ENCODE results near the gene DBET.
"Not testable (repeated sequence)": the region's sequence is repeated elsewhere in the genome, so short reads cannot be mapped to it uniquely, and the experiment has no call there.

The DBET gene

DNA sequence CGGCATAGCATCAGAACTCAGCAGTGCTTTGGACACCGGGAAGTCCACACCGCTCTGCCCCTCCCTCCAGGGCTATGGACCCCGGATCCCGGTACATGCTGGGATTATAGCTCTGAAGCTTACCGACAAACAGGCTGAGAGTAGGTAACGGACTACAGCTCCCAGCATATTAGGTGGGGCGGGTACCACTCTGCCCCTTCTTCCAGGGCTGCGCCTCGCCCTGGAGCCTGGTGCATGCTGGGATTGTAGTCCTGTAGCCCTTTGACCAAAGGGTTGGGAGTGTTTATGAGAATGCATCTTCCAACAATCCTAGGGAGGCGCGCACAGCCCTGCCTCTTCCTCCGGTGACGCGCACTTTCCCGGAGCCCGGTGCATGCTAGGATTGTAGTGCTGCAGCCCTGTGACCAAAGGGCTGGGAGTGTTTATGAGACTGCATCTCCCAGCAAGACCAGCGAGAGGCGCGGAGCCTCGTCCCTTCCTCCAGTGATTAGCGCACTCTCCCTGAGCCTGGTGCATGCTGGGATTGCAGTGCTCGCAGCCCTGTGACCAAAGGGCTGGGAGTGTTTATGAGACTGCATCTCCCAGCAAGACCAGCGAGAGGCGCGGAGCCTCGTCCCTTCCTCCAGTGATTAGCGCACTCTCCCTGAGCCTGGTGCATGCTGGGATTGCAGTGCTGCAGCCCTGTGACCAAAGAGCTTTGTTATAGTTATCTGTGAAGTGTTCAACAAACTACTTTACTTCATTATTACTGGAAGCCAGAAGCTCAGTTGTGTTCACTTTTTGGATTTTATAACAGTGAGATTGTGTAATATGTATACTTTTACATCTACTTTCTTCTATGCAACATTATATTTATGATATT is 14.7 kb upstream of the DBET start:
- not testable (repeated sequence) for DNase-seq (ENCODE audit: low spot score)

DNA sequence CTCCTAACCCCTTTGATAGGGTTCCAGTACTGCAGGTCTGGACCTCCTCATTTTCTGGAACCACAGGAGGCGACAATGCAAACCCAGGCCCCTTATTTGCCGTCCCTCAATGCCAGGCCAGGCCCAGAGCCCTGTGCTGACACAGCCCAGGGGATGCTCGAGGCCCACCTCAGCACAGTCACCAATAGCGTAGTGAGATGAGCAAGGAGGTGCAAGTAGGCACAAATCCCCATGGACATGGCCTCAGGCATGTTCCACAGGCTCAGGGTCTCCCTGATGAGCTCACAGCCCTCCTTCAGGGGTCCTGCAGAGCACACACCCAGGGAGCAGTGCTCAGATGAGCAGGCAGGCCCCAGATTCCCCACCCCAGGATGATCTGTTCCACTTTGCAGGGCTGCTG is 5.3 kb upstream of the DBET start:
- not testable (repeated sequence) for DNase-seq (ENCODE audit: low spot score)

DNA sequence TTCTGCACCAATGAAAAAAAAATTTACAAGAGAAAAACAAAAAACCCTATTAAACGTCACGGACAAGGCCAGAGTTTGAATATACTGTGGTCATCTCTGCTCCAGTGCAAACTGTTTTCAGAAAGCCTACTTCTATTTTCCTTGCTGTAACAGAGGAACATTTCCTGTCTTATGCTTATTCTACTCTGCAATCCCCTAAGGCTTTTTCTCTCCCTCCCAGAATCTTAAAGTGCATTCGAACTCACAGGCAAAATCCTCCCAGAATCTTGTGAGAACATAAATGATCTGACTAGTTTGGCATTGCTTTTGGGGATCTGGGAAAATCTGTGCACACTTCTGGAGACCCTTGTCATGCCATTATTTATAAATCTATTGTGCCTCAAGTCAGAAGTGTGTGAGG is 503 bp downstream of the DBET start:
- DNase-seq (ENCODE audit: low spot score) = not testable (repeated sequence)

DNA sequence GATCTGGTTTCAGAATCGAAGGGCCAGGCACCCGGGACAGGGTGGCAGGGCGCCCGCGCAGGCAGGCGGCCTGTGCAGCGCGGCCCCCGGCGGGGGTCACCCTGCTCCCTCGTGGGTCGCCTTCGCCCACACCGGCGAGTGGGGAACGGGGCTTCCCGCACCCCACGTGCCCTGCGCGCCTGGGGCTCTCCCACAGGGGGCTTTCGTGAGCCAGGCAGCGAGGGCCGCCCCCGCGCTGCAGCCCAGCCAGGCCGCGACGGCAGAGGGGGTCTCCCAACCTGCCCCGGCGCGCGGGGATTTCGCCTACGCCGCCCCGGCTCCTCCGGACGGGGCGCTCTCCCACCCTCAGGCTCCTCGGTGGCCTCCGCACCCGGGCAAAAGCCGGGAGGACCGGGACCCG is 4.0 kb downstream of the DBET start:
- DNase-seq (ENCODE audit: low spot score) = not testable (repeated sequence)

DNA sequence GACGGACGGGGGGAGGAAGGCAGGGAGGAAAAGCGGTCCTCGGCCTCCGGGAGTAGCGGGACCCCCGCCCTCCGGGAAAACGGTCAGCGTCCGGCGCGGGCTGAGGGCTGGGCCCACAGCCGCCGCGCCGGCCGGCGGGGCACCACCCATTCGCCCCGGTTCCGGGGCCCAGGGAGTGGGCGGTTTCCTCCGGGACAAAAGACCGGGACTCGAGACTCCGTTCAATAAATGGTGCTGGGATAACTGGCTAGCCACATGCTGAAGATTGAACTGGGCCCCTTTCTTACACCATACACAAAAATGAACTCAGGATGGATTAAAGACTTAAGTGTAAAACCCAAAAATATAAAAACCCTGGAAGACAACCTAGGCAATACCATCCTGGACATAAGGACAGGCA is 28.8 kb downstream of the DBET start:
- not testable (repeated sequence) for DNase-seq (ENCODE audit: low spot score)

DNA sequence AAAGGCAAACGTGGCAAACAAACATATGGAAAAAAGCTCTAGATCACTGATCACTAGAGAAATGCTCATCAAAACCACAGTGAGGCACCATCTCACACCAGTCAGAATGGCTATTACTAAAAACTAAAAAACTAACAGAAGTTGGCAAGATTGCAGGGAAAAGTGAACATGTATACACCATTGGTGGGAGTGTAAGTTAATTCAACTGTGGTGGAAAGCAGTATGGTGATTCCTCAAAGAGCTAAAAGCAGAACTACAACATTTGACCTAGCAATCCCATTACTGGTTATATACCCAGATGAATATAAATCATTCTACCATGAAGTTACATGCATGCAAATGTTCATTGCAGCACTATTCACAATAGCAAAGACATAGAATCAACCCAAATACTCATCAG is 29.7 kb downstream of the DBET start:
- not testable (repeated sequence) for DNase-seq (ENCODE audit: low spot score)

DNA sequence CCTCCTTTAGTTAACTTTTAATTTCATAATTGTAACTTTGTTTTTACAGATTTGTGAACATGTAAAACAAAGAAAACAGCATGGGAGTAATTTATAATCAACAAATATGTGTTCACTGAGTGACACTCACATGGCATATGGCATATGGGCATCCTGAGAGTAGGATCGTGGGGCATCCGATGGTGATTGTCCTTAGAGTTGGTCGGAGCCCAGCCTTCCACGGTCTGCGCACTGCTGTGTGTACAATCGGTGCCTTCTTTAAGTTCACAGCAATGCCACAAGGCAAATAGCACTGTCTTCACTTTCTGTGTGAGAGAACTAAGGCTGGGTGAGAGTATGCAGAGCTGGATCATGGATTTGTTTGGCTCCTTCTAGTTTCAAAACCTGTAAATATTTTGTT is 31.0 kb downstream of the DBET start:
- not testable (repeated sequence) for DNase-seq (ENCODE audit: low spot score)

DNA sequence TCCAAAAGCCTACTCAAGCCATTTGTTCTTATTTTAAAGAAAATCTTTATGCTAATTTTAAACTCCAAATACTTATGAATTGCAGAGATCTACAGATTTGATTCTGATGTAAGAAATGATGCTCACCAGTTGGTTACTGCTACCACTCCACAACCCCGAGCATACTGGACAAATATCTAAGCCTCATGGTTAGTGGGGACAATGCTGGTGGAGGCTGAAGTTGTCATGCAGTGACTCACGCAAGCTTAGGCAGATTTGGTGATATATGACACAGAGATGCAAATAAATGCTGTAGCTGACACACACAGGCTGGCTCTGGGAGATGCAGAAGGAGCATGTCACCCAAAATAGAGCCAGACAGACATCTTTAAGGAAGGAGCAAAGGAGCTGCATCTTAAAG is 35.3 kb downstream of the DBET start:
- DNase-seq (ENCODE audit: low spot score) = not testable (repeated sequence)

DNA sequence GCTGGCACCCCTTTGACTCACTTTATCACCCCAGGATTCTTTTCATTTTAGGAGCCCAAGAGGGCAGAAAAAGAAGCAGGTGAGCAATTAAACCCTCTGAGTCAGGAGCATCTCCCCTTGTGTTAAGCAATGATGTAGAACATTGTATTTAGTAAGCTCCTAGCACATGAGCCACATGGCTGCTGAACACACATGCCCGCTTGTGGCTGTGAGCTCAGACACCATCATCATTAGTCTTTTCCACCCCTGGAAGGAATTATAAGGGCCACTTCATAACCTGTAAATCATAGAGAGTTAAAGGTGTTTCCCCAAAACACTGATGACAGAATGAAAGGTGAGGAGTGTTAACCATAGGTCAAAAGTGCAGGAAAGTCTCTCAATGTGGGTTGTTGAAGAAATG is 37.2 kb downstream of the DBET start:
- not testable (repeated sequence) for DNase-seq (ENCODE audit: low spot score)

DNA sequence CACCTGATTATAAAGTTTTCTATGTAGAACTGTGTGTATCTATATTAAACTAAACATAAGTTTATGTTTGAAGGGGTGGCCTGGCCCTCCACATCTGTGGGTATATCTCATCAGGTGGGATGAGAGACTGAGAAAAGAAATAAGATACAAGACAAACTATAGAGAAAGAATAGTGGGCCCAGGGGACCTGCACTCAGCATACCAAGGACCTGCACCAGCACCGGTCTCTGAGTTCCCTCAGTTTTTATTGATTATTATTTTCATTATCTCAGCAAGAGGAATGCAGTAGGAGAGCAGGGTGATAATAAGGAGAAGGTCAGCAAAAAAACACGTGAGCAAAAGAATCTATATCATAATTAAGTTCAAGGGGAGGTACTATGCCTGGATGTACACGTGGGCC is 41.9 kb downstream of the DBET start:
- DNase-seq (ENCODE audit: low spot score) = not testable (repeated sequence)

DNA sequence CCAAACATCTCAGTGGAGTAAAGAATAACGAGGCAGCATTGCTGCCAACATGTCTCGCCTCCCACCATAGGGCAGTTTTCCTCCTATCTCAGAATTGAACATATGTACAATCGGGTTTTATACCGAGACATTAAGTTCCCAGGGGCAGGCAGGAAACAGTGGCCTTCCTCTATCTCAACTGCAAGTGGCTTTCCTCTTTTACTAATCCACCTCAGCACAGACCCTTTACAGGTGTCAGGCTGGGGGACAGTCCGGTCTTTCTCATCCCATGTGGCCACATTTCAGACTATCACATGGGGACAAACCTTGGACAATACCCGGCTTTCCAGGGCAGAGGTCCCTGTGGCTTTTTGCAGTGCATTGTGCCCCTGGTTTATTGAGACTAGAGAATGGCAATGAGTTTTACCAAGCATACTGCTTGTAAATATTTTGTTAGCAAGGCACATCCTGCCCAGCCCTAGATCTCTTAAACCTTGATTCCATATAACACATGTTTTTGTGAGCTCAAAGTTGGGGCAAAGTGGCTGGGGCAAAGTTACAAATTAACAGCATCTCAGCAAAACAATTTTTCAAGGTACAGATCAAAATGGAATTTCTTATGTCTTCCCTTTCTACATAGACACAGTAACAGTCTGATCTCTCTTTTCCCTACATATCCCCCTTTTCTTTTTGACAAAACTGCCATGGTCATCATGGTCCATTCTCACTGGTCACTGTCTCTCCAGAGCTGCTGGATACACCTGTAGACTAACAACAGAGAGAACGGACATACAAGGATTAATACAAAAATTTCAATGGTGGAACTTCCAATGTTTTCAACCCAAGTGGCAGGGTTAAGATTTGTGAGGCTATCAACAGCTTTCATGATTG is 42.5 kb downstream of the DBET start:
- DNase-seq (ENCODE audit: low spot score) = not testable (repeated sequence)

DNA sequence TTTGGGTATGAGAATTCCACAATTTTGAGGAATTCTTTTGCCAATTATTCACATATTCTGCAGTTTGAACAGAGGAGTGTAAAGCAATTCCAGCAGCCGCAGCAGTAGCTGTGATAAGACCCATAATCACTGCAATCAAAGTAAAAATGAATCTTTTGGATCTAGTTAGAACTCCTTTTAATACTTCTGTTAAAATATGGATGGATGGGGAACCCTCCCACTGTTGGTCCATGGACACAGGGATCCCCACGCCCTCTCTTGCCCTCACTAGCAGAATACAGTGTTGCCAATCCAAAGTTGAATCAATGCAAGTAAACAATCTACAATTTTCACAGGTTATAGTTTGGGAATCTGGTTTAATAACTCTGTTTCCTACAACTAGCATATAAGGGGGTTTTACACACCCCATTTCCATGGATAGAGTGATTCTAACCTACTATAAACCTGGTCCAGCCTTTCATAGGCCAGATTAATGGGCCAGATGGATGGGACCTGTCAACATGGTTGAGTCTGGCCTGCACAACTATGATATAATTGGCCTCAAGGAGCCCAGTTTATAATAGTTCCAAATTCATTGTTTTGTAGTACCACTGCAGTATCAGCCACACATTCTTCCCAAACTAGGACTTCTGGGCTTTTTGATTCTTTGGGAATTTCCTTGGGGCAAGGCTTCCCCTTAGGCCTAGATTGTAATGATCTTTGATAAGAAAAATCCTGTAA is 43.6 kb downstream of the DBET start:
- DNase-seq (ENCODE audit: low spot score) = not testable (repeated sequence)

DNA sequence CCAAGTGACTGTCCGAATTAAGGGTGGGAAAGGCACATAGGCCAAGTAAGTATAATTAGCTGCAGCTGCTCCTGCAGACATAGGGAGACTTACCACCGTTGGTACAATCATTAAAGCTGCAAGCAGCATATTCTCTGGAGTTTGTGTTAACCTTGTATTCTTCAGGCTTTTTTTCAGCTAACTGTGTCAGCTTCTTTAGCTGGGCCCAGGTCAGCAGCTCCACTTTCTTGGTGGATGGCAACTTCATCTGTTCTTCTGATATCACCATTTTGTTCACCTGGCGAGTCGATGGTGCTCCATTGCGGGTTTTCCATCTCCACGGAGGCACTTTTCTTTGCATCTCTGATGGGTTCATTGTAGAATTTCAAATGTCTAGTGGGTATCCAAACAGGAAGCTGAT is 44.5 kb downstream of the DBET start:
- DNase-seq (ENCODE audit: low spot score) = not testable (repeated sequence)

DNA sequence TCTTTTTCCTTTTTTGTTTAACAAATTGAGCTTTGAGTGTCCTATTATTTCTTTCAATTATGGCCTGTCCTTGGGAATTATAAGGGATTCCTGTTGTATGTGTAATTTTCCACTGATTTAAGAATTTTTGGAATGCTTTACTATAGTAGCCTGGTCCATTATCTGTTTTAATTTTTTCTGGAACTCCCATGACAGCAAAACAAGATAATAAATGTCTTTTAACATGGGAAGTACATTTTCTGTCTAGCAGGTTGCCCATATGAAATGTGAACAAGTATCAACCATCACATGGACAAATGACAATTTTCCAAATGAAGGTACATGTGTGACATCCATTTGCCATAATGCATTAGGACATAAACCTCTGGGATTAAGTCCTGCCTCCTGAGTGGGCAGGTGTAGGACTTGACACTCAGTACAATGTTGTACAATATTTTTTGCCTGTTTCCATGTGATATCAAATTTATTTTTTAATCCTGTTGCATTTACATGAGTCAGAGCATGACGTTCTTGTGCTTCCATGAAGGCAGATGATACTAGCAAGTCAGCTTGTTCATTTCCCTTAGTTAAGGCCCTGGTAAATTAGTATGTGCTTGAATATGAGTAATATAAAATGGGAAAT is 45.2 kb downstream of the DBET start:
- not testable (repeated sequence) for DNase-seq (ENCODE audit: low spot score)

DNA sequence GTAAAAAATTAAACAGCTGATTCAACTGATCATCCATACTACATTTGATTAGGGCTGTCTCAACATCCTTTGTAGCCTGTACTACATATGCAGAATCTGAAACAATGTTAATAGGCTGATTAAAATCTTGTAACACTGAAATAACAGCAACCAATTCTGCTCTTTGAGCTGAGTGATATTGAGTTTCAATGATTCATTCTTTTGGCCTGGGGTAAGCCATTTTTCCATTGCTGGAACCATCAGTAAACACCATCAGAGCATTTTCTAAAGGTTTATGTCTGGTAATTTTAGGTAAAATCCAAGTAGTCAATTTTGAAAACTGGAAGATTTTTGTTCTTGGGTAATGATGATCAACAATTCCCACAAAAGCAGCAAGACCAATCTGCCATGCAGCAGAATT is 45.7 kb downstream of the DBET start:
- DNase-seq (ENCODE audit: low spot score) = not testable (repeated sequence)

DNA sequence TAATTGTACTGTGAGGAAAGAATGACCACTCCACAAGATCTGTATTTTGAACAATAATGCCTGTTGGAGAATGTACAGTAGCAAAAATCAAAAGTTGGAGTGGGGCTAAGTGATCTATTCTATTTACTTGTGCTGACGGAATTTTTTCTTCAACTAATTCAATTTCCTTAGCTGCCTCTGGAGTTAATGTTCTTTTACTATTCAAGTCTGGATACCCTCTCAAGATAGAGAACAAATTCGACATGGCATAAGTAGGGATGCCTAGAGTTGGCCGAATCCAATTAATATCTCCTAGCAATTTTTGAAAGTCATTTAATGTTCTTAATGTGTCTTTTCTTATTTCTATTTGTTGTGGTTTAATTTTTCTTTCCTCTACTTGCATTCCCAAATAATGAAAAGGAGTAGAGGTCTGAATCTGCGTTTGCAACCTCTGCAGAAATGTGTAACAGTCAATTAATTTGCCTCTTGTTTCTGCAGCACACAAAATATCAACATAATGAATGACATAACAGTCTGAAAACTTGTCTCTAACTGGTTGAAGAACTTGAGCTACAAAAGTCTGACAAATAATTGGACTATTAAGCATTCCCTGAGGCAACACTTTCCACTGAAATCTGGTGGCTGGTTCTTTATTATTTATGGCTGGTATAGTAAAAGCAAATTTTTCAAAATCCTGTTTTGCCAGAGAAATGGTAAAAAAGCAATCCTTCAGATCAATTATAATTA is 46.4 kb downstream of the DBET start:
- DNase-seq (ENCODE audit: low spot score) = not testable (repeated sequence)

DNA sequence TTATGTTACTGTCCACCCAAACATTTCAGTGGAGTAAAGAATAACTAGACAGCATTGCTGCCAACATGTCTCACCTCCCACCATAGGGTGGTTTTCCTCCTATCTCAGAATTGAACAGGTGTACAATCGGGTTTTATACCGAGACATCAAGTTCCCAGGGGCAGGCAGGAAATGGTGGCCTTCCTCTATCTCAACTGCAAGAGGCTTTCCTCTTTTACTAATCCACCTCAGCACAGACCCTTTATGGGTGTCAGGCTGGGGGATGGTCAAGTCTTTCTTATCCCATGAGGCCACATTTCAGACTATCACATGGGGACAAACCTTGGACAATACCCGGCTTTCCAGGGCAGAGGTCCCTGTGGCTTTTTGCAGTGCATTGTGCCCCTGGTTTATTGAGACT is 48.6 kb downstream of the DBET start:
- not testable (repeated sequence) for DNase-seq (ENCODE audit: low spot score)

DNA sequence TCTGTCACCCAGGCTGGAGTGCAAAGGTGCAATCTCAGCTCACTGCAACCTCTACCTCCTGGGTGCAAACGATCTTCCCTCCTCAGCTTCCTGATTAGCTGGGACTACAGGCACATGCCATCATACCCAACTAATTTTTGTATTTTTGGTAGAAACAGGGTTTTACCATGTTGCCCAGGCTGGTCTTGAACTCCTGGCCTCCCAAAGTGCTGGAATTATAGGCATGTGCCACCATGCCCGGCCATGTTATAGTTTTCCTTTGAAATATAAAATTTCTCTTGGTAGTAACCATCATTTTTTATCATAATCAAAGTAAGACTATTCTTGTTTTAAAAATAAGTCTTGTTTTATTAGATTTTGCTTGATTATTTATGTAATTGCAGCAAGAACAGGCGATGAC is 50.7 kb downstream of the DBET start:
- not testable (repeated sequence) for DNase-seq (ENCODE audit: low spot score)

All from globus pallidus (tissue), 1 donor.